Panc1 (cell line): ENCODE data around the gene KRTAP12-2. TPM values are rescaled to one million over a fixed set of nuclear protein-coding genes. Genes with fewer than 3 reads are reported as not detected.

Experiments used
- ATAC-seq: fragments of 200-7000 bp; cut with Tn5 transposase; 2 replicates; pipeline ENCODE4 v1.9.1; 2020; ENCODE audit warnings: mild to moderate bottlenecking, moderate library complexity
- BruUV-seq: library from RNA; stranded (reverse); fragments of 400-500 nt; replicated peaks from 2 replicates; lab custom pipeline; 2021; lab: Mats Ljungman, UMichigan
- CTCF ChIA-PET: fragments of 300-600 bp; sonication (Branson Sonifier 250); formaldehyde crosslinking; loops from one replicate; lab custom pipeline; 2022; ENCODE audit warnings: antibody characterized with exemption; lab: Charles Lee
- POLR2A ChIA-PET: fragments of 300-600 bp; sonication (Branson Sonifier 250); formaldehyde crosslinking; loops from one replicate; lab custom pipeline; 2022; ENCODE audit warnings: antibody characterized with exemption; lab: Charles Lee
- DNase-seq: peaks from one replicate; pipeline ENCODE4 v3.0.0-alpha.2; 2010; ENCODE audit warnings: low read depth, low spot score
- H3K27ac ChIP-seq: 2 replicates; pipeline ENCODE4 v1.5.1; 2011; ENCODE audit warnings: mild to moderate bottlenecking, low read length, inconsistent platforms
- H3K27me3 ChIP-seq: fragments of 200-500 bp; sonication (Bioruptor generic); 2 replicates; pipeline ENCODE4 v1.6.0; 2014; ENCODE audit warnings: low read length, inconsistent platforms; ENCODE audit not compliant: control insufficient read depth, insufficient read depth
- H3K36me3 ChIP-seq: fragments of 200-500 bp; sonication (Bioruptor generic); 2 replicates; pipeline ENCODE4 v1.5.1; 2014; ENCODE audit warnings: inconsistent platforms, mild to moderate bottlenecking, low read length, moderate library complexity; ENCODE audit not compliant: control insufficient read depth, insufficient read depth
- H3K4me1 ChIP-seq: 2 replicates; pipeline ENCODE4 v1.5.1; 2011; ENCODE audit warnings: inconsistent platforms, mild to moderate bottlenecking, low read length, moderate library complexity; ENCODE audit not compliant: control insufficient read depth, insufficient read depth
- H3K4me3 ChIP-seq, 2 experiments: 2 replicates each; pipeline ENCODE4 v1.5.1; 2011 to 2012; ENCODE audit warnings: low read depth in 2 of 2, low read length in 2 of 2, mild to moderate bottlenecking in 2 of 2, inconsistent platforms in 1 of 2, moderate library complexity in 1 of 2
- H3K9me3 ChIP-seq: fragments of 200-500 bp; sonication (Bioruptor generic); 2 replicates; pipeline ENCODE4 v1.5.1; 2014; ENCODE audit warnings: low read depth, mild to moderate bottlenecking, inconsistent platforms, low read length, moderate library complexity; ENCODE audit not compliant: control insufficient read depth, insufficient read depth
- POLR2AphosphoS5 ChIP-seq: IDR thresholded peaks from 2 replicates; pipeline ENCODE4 v1.6.1; 2012; ENCODE audit warnings: mild to moderate bottlenecking, low read depth, low read length, moderate library complexity
- SIN3A ChIP-seq: IDR thresholded peaks from 2 replicates; pipeline ENCODE4 v1.6.1; 2012; ENCODE audit warnings: low read depth, mild to moderate bottlenecking, low read length, moderate library complexity, borderline replicate concordance; ENCODE audit not compliant: insufficient read depth
- TCF7L2 ChIP-seq: IDR thresholded peaks from 2 replicates; pipeline ENCODE4 v1.6.1; 2011; ENCODE audit warnings: mild to moderate bottlenecking, low read depth, low read length, inconsistent platforms
- in situ Hi-C: cut with HindIII; loops from 2 replicates; pipeline ENCODE4 v1.10.0; 2016; ENCODE audit warnings: low sequenced_read_pairs, low pct_unique_long_range_greater_than_20kb
- intact Hi-C: fragments of 100-400 bp; cut with micrococcal nuclease; formaldehyde crosslinking; loops from one replicate; pipeline ENCODE4 v1.10.0; 2022; ENCODE audit not compliant: unreplicated experiment
- total RNA-seq: library from RNA; stranded (reverse); gene quantifications from one replicate; pipeline ENCODE4 v1.2.1, GENCODE V29; 2021; ENCODE audit not compliant: unreplicated experiment
- TF ChIP-seq, protein P1 (sequence below): fragments of 450-650 bp; IDR thresholded peaks from 2 replicates; pipeline ENCODE4 v1.5.1; 2017; ENCODE audit warnings: mild to moderate bottlenecking
- TF ChIP-seq, protein P2 (sequence below), 2 experiments: IDR thresholded peaks; 2 replicates each; pipeline ENCODE4 v1.6.1; 2011 to 2012; ENCODE audit warnings: low read depth in 2 of 2, control low read depth in 1 of 2, low read length in 1 of 2, mild to moderate bottlenecking in 1 of 2, moderate library complexity in 1 of 2; ENCODE audit not compliant: insufficient read depth in 1 of 2

KRTAP12-2 gene
- total RNA-seq, 1 experiment from 2014 or later: not detected

- intact Hi-C loops: no loop called here
- ChIA-PET POLR2A (no interaction called here), CTCF (no interaction called here)
- in situ Hi-C loops: no loop called here
- no TSS peak for BruUV-seq
- TF ChIP-seq, protein P1, sequence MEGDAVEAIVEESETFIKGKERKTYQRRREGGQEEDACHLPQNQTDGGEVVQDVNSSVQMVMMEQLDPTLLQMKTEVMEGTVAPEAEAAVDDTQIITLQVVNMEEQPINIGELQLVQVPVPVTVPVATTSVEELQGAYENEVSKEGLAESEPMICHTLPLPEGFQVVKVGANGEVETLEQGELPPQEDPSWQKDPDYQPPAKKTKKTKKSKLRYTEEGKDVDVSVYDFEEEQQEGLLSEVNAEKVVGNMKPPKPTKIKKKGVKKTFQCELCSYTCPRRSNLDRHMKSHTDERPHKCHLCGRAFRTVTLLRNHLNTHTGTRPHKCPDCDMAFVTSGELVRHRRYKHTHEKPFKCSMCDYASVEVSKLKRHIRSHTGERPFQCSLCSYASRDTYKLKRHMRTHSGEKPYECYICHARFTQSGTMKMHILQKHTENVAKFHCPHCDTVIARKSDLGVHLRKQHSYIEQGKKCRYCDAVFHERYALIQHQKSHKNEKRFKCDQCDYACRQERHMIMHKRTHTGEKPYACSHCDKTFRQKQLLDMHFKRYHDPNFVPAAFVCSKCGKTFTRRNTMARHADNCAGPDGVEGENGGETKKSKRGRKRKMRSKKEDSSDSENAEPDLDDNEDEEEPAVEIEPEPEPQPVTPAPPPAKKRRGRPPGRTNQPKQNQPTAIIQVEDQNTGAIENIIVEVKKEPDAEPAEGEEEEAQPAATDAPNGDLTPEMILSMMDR: no peak
- TF ChIP-seq POLR2AphosphoS5: no peak
- TF ChIP-seq, protein P2, sequence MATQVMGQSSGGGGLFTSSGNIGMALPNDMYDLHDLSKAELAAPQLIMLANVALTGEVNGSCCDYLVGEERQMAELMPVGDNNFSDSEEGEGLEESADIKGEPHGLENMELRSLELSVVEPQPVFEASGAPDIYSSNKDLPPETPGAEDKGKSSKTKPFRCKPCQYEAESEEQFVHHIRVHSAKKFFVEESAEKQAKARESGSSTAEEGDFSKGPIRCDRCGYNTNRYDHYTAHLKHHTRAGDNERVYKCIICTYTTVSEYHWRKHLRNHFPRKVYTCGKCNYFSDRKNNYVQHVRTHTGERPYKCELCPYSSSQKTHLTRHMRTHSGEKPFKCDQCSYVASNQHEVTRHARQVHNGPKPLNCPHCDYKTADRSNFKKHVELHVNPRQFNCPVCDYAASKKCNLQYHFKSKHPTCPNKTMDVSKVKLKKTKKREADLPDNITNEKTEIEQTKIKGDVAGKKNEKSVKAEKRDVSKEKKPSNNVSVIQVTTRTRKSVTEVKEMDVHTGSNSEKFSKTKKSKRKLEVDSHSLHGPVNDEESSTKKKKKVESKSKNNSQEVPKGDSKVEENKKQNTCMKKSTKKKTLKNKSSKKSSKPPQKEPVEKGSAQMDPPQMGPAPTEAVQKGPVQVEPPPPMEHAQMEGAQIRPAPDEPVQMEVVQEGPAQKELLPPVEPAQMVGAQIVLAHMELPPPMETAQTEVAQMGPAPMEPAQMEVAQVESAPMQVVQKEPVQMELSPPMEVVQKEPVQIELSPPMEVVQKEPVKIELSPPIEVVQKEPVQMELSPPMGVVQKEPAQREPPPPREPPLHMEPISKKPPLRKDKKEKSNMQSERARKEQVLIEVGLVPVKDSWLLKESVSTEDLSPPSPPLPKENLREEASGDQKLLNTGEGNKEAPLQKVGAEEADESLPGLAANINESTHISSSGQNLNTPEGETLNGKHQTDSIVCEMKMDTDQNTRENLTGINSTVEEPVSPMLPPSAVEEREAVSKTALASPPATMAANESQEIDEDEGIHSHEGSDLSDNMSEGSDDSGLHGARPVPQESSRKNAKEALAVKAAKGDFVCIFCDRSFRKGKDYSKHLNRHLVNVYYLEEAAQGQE (IDR thresholded peaks at IDR 0.05; ENCODE audit: insufficient read depth in 1 of 2, low read depth in 2 of 2, low read length in 1 of 2): no peak
- no peaks in the 10 kb centered on the region for H3K36me3 ChIP-seq
- no peak for ATAC-seq
- H3K4me3 ChIP-seq: no peak overlapping the region
- no peaks in the 10 kb centered on the region for H3K9me3 ChIP-seq
- no peaks in the 10 kb centered on the region for H3K27me3 ChIP-seq
- no peak for DNase-seq
- H3K27ac ChIP-seq: no peak overlapping the region
- no peaks in the 10 kb centered on the region; the same call in none of the 2 replicates for H3K4me1 ChIP-seq
Observed at GRCh38 chr21:44713846-44714245, 47.1 kb upstream of the KRTAP12-2 start.

DNA sequence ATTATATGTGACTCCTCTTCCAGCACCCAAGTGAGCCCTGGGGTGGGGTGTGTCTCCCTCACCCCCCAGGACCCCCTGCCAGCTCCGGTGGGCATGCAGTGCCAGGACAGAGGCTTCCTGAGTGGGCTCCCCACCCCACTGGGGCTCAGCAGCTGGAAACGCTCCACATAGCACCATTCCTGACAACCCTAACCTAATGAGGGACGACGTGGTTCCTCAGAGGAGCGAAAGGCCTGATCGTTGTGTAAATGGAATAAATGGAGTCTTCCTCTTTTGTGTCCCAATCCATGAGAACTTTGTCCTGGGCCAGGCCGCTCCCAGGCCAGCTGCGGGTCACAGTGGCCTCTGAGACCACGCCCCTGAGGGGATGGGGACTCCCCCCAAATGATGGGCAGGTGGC lies 46.4 kb upstream of the KRTAP12-2 start:
- no peaks in the 10 kb centered on the region for H3K9me3 ChIP-seq
- H3K36me3 ChIP-seq: no peaks in the 10 kb centered on the region
- no peak overlapping the region for H3K27ac ChIP-seq
- H3K4me3 ChIP-seq: no peak overlapping the region
- TF ChIP-seq, protein P1: no peak
- TF ChIP-seq TCF7L2: no peak
- TF ChIP-seq, protein P2 (IDR thresholded peaks at IDR 0.05; ENCODE audit: insufficient read depth in 1 of 2, low read depth in 2 of 2, low read length in 1 of 2): no peak
- TF ChIP-seq SIN3A: no peak
- no peak for TF ChIP-seq POLR2AphosphoS5
- CTCF ChIA-PET: interaction anchor here (0.6 kb wide), 1 partner anchor 9 kb away, joined by 6 read pairs; no protein-coding TSS in a partner anchor
- POLR2A ChIA-PET: no interaction called here
- H3K4me1 ChIP-seq: no peaks in the 10 kb centered on the region; the same call in none of the 2 replicates
- no peaks in the 10 kb centered on the region for H3K27me3 ChIP-seq
- in situ Hi-C loops (no loop called here), intact Hi-C loops (no loop called here)
- ATAC-seq: no peak
- no TSS peak for BruUV-seq
- DNase-seq: no peak
